Activated CD4-positive, alpha-beta T cell treated with anti-CD3 and anti-CD28 coated beads for 36 hours (primary cell): ENCODE measurements around the gene ZFHX3. TPM values are rescaled to one million over a fixed set of nuclear protein-coding genes. Genes with fewer than 3 reads are reported as not detected.
"Not testable (repeated sequence)": the region's sequence is repeated elsewhere in the genome, so short reads cannot be mapped to it uniquely, and the experiment has no call there.

Experiments used
- ATAC-seq: fragments of 200-7000 bp; cut with Tn5 transposase; one replicate; pipeline ENCODE4 v1.10.0; 2021; ENCODE audit warnings: mild to moderate bottlenecking, moderate library complexity
- CTCF ChIA-PET: fragments of 350-600 bp; sonication (Branson Sonifier 250); formaldehyde crosslinking; loops from one replicate; lab custom pipeline; 2021; ENCODE audit warnings: antibody characterized with exemption; lab: Charles Lee
- POLR2A ChIA-PET: fragments of 350-600 bp; sonication (Branson Sonifier 250); formaldehyde crosslinking; loops from one replicate; lab custom pipeline; 2021; ENCODE audit warnings: antibody characterized with exemption, inconsistent platforms; lab: Charles Lee
- DNase-seq: peaks from one replicate; pipeline ENCODE4 v3.0.0-alpha.2; 2020
- H3K27ac Mint-ChIP-seq: one replicate; pipeline ENCODE4 v1.8.0; 2021; ENCODE audit warnings: mixed read lengths
- H3K27me3 Mint-ChIP-seq: one replicate; pipeline ENCODE4 v1.8.0; 2021; ENCODE audit warnings: mixed read lengths
- H3K36me3 Mint-ChIP-seq: one replicate; pipeline ENCODE4 v1.8.0; 2021; ENCODE audit warnings: low read depth, mixed read lengths
- H3K4me1 Mint-ChIP-seq: one replicate; pipeline ENCODE4 v1.8.0; 2021; ENCODE audit warnings: mixed read lengths
- H3K4me3 Mint-ChIP-seq: one replicate; pipeline ENCODE4 v1.8.0; 2021; ENCODE audit warnings: mild to moderate bottlenecking, moderate library complexity, mixed read lengths
- H3K9me3 Mint-ChIP-seq: one replicate; pipeline ENCODE4 v1.8.0; 2021; ENCODE audit warnings: low read depth, mixed read lengths
- intact Hi-C, 2 experiments: fragments of 100-400 bp; cut with DNase I in 1 of 2; cut with micrococcal nuclease in 1 of 2; formaldehyde crosslinking; loops; one replicate each; pipeline versions ENCODE4 v1.14.2 to v1.15.1; 2022 to 2024; cut with DNase I, micrococcal nuclease
- total RNA-seq, 2 experiments: library from RNA; stranded (reverse); gene quantifications; one replicate each; pipeline ENCODE4 v1.2.3, GENCODE V29; 2021

Gene ZFHX3
- total RNA-seq, 2 experiments from 2014 or later = 0.27 to 0.37 TPM

- H3K4me1 Mint-ChIP-seq = no peaks in the 10 kb centered on the region
- intact Hi-C loops = no loop called here
- DNase-seq (peak; percentile 31), ATAC-seq (no peak)
- H3K27me3 Mint-ChIP-seq = no peaks in the 10 kb centered on the region
- ChIA-PET POLR2A (no interaction called here), CTCF (no interaction called here)
- H3K36me3 Mint-ChIP-seq = no peaks in the 10 kb centered on the region
- no peak overlapping the region for H3K27ac Mint-ChIP-seq
- no peak overlapping the region for H3K4me3 Mint-ChIP-seq
- H3K9me3 Mint-ChIP-seq = no peaks in the 10 kb centered on the region
These were observed 52.6 kb downstream of the ZFHX3 start for GRCh38 chr16:72995151-72995881.

- DNase-seq (no peak), ATAC-seq (no peak)
- H3K4me1 Mint-ChIP-seq = no peaks in the 10 kb centered on the region
- no peak overlapping the region for H3K27ac Mint-ChIP-seq
- no peaks in the 10 kb centered on the region for H3K36me3 Mint-ChIP-seq
- CTCF ChIA-PET = no interaction called here
- H3K4me3 Mint-ChIP-seq = no peak overlapping the region
- H3K27me3 Mint-ChIP-seq = no peaks in the 10 kb centered on the region
- no peaks in the 10 kb centered on the region for H3K9me3 Mint-ChIP-seq
- intact Hi-C loops = no loop called here
- POLR2A ChIA-PET = no interaction called here
These were observed 55.8 kb downstream of the ZFHX3 start for GRCh38 chr16:72992142-72992601.

GRCh38 chr16:72991644-72992043 is 56.3 kb downstream of the ZFHX3 start:
- intact Hi-C loops = no loop called here
- ChIA-PET POLR2A (no interaction called here), CTCF (interaction anchor here (0.6 kb wide), 1 partner anchor 249 kb away, joined by 3 read pairs; no protein-coding TSS in a partner anchor)
- no peaks in the 10 kb centered on the region for H3K36me3 Mint-ChIP-seq
- H3K4me3 Mint-ChIP-seq = no peak overlapping the region
- H3K4me1 Mint-ChIP-seq = no peaks in the 10 kb centered on the region
- H3K27ac Mint-ChIP-seq = no peak overlapping the region
- ATAC-seq (no peak), DNase-seq (no peak)
- no peaks in the 10 kb centered on the region for H3K27me3 Mint-ChIP-seq
- H3K9me3 Mint-ChIP-seq = no peaks in the 10 kb centered on the region

GRCh38 chr16:72991211-72991610 is 56.7 kb downstream of the ZFHX3 start:
- H3K9me3 Mint-ChIP-seq = no peaks in the 10 kb centered on the region
- CTCF ChIA-PET = interaction anchor here (0.6 kb wide), 1 partner anchor 250 kb away, joined by 3 read pairs; no protein-coding TSS in a partner anchor
- H3K4me1 Mint-ChIP-seq = no peaks in the 10 kb centered on the region
- H3K27ac Mint-ChIP-seq = no peak overlapping the region
- no peak overlapping the region for H3K4me3 Mint-ChIP-seq
- H3K36me3 Mint-ChIP-seq = no peaks in the 10 kb centered on the region
- H3K27me3 Mint-ChIP-seq = no peaks in the 10 kb centered on the region
- no peak for ATAC-seq
- intact Hi-C loops = no loop called here
- no peak for DNase-seq
- POLR2A ChIA-PET = no interaction called here

- Mint-ChIP-seq H3K27me3 (no peaks in the 10 kb centered on the region), H3K27ac (no peak overlapping the region), H3K9me3 (no peaks in the 10 kb centered on the region), H3K4me3 (no peak overlapping the region), H3K4me1 (no peaks in the 10 kb centered on the region), H3K36me3 (no peaks in the 10 kb centered on the region)
- ChIA-PET POLR2A (no interaction called here), CTCF (no interaction called here)
- intact Hi-C loops = no loop called here
- DNase-seq (no peak), ATAC-seq (no peak)
These were observed 57.4 kb downstream of the ZFHX3 start for GRCh38 chr16:72990571-72990970.

- Mint-ChIP-seq H3K9me3 (no peaks in the 10 kb centered on the region), H3K36me3 (no peaks in the 10 kb centered on the region), H3K4me3 (no peak overlapping the region), H3K27me3 (no peaks in the 10 kb centered on the region), H3K4me1 (no peaks in the 10 kb centered on the region), H3K27ac (no peak overlapping the region)
- ATAC-seq (no peak), DNase-seq (no peak)
- intact Hi-C loops = no loop called here
- POLR2A ChIA-PET = no interaction called here
- CTCF ChIA-PET = no interaction called here
These were observed 58.1 kb downstream of the ZFHX3 start for GRCh38 chr16:72989579-72990551.

- H3K27ac Mint-ChIP-seq, DNase-seq, ATAC-seq, H3K27me3 Mint-ChIP-seq, H3K36me3 Mint-ChIP-seq, intact Hi-C loops, H3K4me3 Mint-ChIP-seq, CTCF ChIA-PET, POLR2A ChIA-PET, H3K9me3 Mint-ChIP-seq, H3K4me1 Mint-ChIP-seq: not testable (repeated sequence)
These were observed 58.7 kb downstream of the ZFHX3 start for GRCh38 chr16:72989203-72989578.

- no peaks in the 10 kb centered on the region for H3K4me1 Mint-ChIP-seq
- POLR2A ChIA-PET = no interaction called here
- ATAC-seq (no peak), DNase-seq (no peak)
- H3K4me3 Mint-ChIP-seq = no peak overlapping the region
- intact Hi-C loops = no loop called here
- CTCF ChIA-PET = no interaction called here
- H3K36me3 Mint-ChIP-seq = no peaks in the 10 kb centered on the region
- no peaks in the 10 kb centered on the region for H3K27me3 Mint-ChIP-seq
- no peak overlapping the region for H3K27ac Mint-ChIP-seq
- H3K9me3 Mint-ChIP-seq = no peaks in the 10 kb centered on the region
These were observed 59.4 kb downstream of the ZFHX3 start for GRCh38 chr16:72988569-72988968.

- no peaks in the 10 kb centered on the region for H3K4me1 Mint-ChIP-seq
- ChIA-PET POLR2A (no interaction called here), CTCF (no interaction called here)
- H3K27me3 Mint-ChIP-seq = no peaks in the 10 kb centered on the region
- H3K4me3 Mint-ChIP-seq = no peak overlapping the region
- no peak for ATAC-seq
- no peak overlapping the region for H3K27ac Mint-ChIP-seq
- intact Hi-C loops = no loop called here
- no peak for DNase-seq
- no peaks in the 10 kb centered on the region for H3K9me3 Mint-ChIP-seq
- no peaks in the 10 kb centered on the region for H3K36me3 Mint-ChIP-seq
These were observed 60.4 kb downstream of the ZFHX3 start for GRCh38 chr16:72987480-72987901.

GRCh38 chr16:72985995-72986394 is 61.9 kb downstream of the ZFHX3 start:
- CTCF ChIA-PET = no interaction called here
- ATAC-seq = no peak
- no peak overlapping the region for H3K4me3 Mint-ChIP-seq
- H3K4me1 Mint-ChIP-seq = no peaks in the 10 kb centered on the region
- POLR2A ChIA-PET = no interaction called here
- no peaks in the 10 kb centered on the region for H3K9me3 Mint-ChIP-seq
- DNase-seq = no peak
- intact Hi-C loops = no loop called here
- no peaks in the 10 kb centered on the region for H3K27me3 Mint-ChIP-seq
- no peaks in the 10 kb centered on the region for H3K36me3 Mint-ChIP-seq
- no peak overlapping the region for H3K27ac Mint-ChIP-seq

- Mint-ChIP-seq H3K27me3 (no peaks in the 10 kb centered on the region), H3K27ac (no peak overlapping the region), H3K9me3 (no peaks in the 10 kb centered on the region), H3K4me3 (no peak overlapping the region), H3K36me3 (no peaks in the 10 kb centered on the region), H3K4me1 (no peaks in the 10 kb centered on the region)
- ChIA-PET POLR2A (no interaction called here), CTCF (no interaction called here)
- intact Hi-C loops = no loop called here
- ATAC-seq = no peak
- DNase-seq = no peak
These were observed 62.6 kb downstream of the ZFHX3 start for GRCh38 chr16:72985148-72985941.
